ENCODE data around the gene GALNT11.

Gene GALNT11

DNA sequence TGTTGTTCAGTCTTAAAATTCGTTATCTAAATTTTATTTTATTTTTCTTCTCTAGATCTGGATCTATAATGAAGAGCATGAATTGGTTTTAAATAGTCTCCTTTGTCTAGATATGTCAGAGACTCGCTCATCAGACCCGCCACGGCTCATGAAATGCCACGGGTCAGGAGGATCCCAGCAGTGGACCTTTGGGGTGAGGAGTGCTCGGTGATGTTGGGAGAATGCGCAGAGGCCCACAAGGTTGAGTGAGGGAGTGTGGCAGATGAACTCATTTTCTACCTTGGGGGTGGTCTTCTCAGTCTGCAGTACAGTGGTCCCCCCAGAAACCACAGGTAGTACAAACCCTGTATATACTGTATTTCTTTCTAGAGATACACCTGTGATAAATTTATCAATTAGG lies 95.3 kb downstream of the GALNT11 start:
- Histone ChIP-seq H3K36me3 (ENCODE audit: insufficient read depth, low read length) (peaks cover 91% of the 10 kb centered on the region), H3K9ac (ENCODE audit: low read depth, low read length) (no peak overlapping the region), H3K27me3 (ENCODE audit: insufficient read depth, low read length) (no peaks in the 10 kb centered on the region), H3K4me3 (ENCODE audit: low read length) (no peak overlapping the region), H3K4me1 (ENCODE audit: insufficient read depth, low read length) (no peaks in the 10 kb centered on the region), H3K27ac (ENCODE audit: low read depth, low read length) (no peak overlapping the region), H3K9me3 (ENCODE audit: insufficient read depth, low read depth, low read length) (no peaks in the 10 kb centered on the region)
- 94% methylated on average over 6 of the region's 7 CpGs for WGBS

GRCh38 chr7:152121432-152121831 lies 96.0 kb downstream of the GALNT11 start:
- WGBS = 97% methylated on average over 8 of the region's 9 CpGs
- H3K4me1 ChIP-seq (ENCODE audit: insufficient read depth, low read length) = no peaks in the 10 kb centered on the region
- no peaks in the 10 kb centered on the region for H3K9me3 ChIP-seq (ENCODE audit: insufficient read depth, low read depth, low read length)
- no peak overlapping the region for H3K4me3 ChIP-seq (ENCODE audit: low read length)
- no peaks in the 10 kb centered on the region for H3K27me3 ChIP-seq (ENCODE audit: insufficient read depth, low read length)
- no peak overlapping the region for H3K27ac ChIP-seq (ENCODE audit: low read depth, low read length)
- H3K36me3 ChIP-seq (ENCODE audit: insufficient read depth, low read length) = peaks cover 92% of the 10 kb centered on the region
- no peak overlapping the region for H3K9ac ChIP-seq (ENCODE audit: low read depth, low read length)

- Histone ChIP-seq H3K36me3 (ENCODE audit: insufficient read depth, low read length) (peaks cover 92% of the 10 kb centered on the region), H3K27me3 (ENCODE audit: insufficient read depth, low read length) (no peaks in the 10 kb centered on the region), H3K9ac (ENCODE audit: low read depth, low read length) (no peak overlapping the region), H3K4me1 (ENCODE audit: insufficient read depth, low read length) (no peaks in the 10 kb centered on the region), H3K4me3 (ENCODE audit: low read length) (no peak overlapping the region), H3K27ac (ENCODE audit: low read depth, low read length) (no peak overlapping the region), H3K9me3 (ENCODE audit: insufficient read depth, low read depth, low read length) (no peaks in the 10 kb centered on the region; the same call in 1 of the 2 replicates)
- whole genome bisulfite sequencing = 100% methylated on average over 1 of the region's 1 CpG
Observed at GRCh38 chr7:152122540-152122939, 97.1 kb downstream of the GALNT11 start.

DNA sequence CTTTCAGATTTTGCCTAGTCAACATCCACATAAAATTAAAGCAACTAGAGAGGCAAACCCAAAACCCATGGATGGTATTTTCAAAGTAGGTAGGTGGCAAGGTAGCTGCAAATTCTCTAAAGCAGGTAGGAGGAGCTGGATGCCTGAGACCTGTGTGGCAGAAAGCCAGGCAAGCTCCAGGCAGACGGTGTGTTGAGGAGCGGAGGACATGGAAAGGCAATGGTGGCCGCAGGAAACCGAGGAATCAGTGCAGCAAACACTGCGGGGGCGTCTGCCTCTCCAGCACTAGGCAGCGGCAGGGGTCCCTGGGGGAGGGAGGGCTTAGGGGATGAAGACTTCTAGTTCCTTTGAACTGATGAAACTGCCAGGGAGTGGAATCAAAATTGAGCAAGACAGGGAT lies 101.3 kb downstream of the GALNT11 start:
- 89% methylated on average over 7 of the region's 7 CpGs for WGBS
- Histone ChIP-seq H3K27me3 (ENCODE audit: insufficient read depth, low read length) (no peaks in the 10 kb centered on the region), H3K4me1 (ENCODE audit: insufficient read depth, low read length) (no peaks in the 10 kb centered on the region), H3K27ac (ENCODE audit: low read depth, low read length) (no peak overlapping the region), H3K9me3 (ENCODE audit: insufficient read depth, low read depth, low read length) (no peaks in the 10 kb centered on the region; the same call in 1 of the 2 replicates), H3K4me3 (ENCODE audit: low read length) (no peak overlapping the region), H3K9ac (ENCODE audit: low read depth, low read length) (no peak overlapping the region), H3K36me3 (ENCODE audit: insufficient read depth, low read length) (peaks cover 68% of the 10 kb centered on the region)

GRCh38 chr7:152127229-152127628 lies 101.8 kb downstream of the GALNT11 start:
- no peak overlapping the region for H3K9ac ChIP-seq (ENCODE audit: low read depth, low read length)
- WGBS = 95% methylated on average over 19 of the region's 19 CpGs
- H3K27ac ChIP-seq (ENCODE audit: low read depth, low read length) = no peak overlapping the region
- H3K36me3 ChIP-seq (ENCODE audit: insufficient read depth, low read length) = peaks cover 64% of the 10 kb centered on the region
- H3K4me1 ChIP-seq (ENCODE audit: insufficient read depth, low read length) = no peaks in the 10 kb centered on the region
- H3K4me3 ChIP-seq (ENCODE audit: low read length) = no peak overlapping the region
- H3K9me3 ChIP-seq (ENCODE audit: insufficient read depth, low read depth, low read length) = no peaks in the 10 kb centered on the region; the same call in 1 of the 2 replicates
- H3K27me3 ChIP-seq (ENCODE audit: insufficient read depth, low read length) = no peaks in the 10 kb centered on the region

GRCh38 chr7:152128252-152128651 lies 102.8 kb downstream of the GALNT11 start:
- H3K27ac ChIP-seq (ENCODE audit: low read depth, low read length) = no peak overlapping the region
- no peaks in the 10 kb centered on the region for H3K4me1 ChIP-seq (ENCODE audit: insufficient read depth, low read length)
- H3K9me3 ChIP-seq (ENCODE audit: insufficient read depth, low read depth, low read length) = no peaks in the 10 kb centered on the region; the same call in 1 of the 2 replicates
- H3K9ac ChIP-seq (ENCODE audit: low read depth, low read length) = no peak overlapping the region
- 97% methylated on average over 20 of the region's 20 CpGs for WGBS
- peaks cover 57% of the 10 kb centered on the region for H3K36me3 ChIP-seq (ENCODE audit: insufficient read depth, low read length)
- no peak overlapping the region for H3K4me3 ChIP-seq (ENCODE audit: low read length)
- H3K27me3 ChIP-seq (ENCODE audit: insufficient read depth, low read length) = no peaks in the 10 kb centered on the region

- Histone ChIP-seq H3K27me3 (ENCODE audit: insufficient read depth, low read length) (no peaks in the 10 kb centered on the region), H3K4me3 (ENCODE audit: low read length) (no peak overlapping the region), H3K4me1 (ENCODE audit: insufficient read depth, low read length) (no peaks in the 10 kb centered on the region), H3K9ac (ENCODE audit: low read depth, low read length) (no peak overlapping the region), H3K9me3 (ENCODE audit: insufficient read depth, low read depth, low read length) (no peaks in the 10 kb centered on the region; the same call in 1 of the 2 replicates), H3K36me3 (ENCODE audit: insufficient read depth, low read length) (peaks cover 53% of the 10 kb centered on the region), H3K27ac (ENCODE audit: low read depth, low read length) (no peak overlapping the region)
- WGBS = 96% methylated on average over 60 of the region's 60 CpGs
Observed at GRCh38 chr7:152128741-152129461, 103.4 kb downstream of the GALNT11 start.

DNA sequence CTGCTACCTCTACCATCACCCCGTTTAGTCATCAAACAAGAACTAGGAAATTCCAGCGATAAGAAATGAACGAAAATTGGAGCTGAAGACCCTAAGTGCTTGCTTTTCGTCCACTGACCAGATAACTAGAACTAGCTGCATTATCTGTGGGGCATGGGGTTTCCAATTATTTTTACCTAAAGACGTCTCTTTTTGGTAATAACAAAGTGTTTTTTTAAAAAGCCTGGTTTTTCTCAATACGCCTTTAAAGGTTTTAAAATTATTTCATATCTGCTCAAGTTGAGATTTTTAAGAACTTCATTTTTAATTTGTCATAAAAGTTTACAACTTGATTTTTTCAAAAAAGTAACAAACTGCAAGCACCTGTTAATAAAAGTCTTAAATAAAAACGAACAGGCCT lies 104.2 kb downstream of the GALNT11 start:
- H3K9me3 ChIP-seq (ENCODE audit: insufficient read depth, low read depth, low read length) = no peaks in the 10 kb centered on the region; the same call in 1 of the 2 replicates
- no peaks in the 10 kb centered on the region for H3K27me3 ChIP-seq (ENCODE audit: insufficient read depth, low read length)
- peaks cover 48% of the 10 kb centered on the region for H3K36me3 ChIP-seq (ENCODE audit: insufficient read depth, low read length)
- no peak overlapping the region for H3K9ac ChIP-seq (ENCODE audit: low read depth, low read length)
- WGBS = 96% methylated on average over 6 of the region's 7 CpGs
- H3K4me1 ChIP-seq (ENCODE audit: insufficient read depth, low read length) = no peaks in the 10 kb centered on the region
- H3K27ac ChIP-seq (ENCODE audit: low read depth, low read length) = no peak overlapping the region
- no peak overlapping the region for H3K4me3 ChIP-seq (ENCODE audit: low read length)

- WGBS = 96% methylated on average over 36 of the region's 37 CpGs
- H3K9me3 ChIP-seq (ENCODE audit: insufficient read depth, low read depth, low read length) = no peaks in the 10 kb centered on the region; the same call in 1 of the 2 replicates
- no peaks in the 10 kb centered on the region for H3K27me3 ChIP-seq (ENCODE audit: insufficient read depth, low read length)
- H3K36me3 ChIP-seq (ENCODE audit: insufficient read depth, low read length) = peaks cover 38% of the 10 kb centered on the region
- no peak overlapping the region for H3K9ac ChIP-seq (ENCODE audit: low read depth, low read length)
- no peak overlapping the region for H3K27ac ChIP-seq (ENCODE audit: low read depth, low read length)
- H3K4me3 ChIP-seq (ENCODE audit: low read length) = no peak overlapping the region
- no peaks in the 10 kb centered on the region for H3K4me1 ChIP-seq (ENCODE audit: insufficient read depth, low read length)
Observed at GRCh38 chr7:152130658-152131590, 105.5 kb downstream of the GALNT11 start.

DNA sequence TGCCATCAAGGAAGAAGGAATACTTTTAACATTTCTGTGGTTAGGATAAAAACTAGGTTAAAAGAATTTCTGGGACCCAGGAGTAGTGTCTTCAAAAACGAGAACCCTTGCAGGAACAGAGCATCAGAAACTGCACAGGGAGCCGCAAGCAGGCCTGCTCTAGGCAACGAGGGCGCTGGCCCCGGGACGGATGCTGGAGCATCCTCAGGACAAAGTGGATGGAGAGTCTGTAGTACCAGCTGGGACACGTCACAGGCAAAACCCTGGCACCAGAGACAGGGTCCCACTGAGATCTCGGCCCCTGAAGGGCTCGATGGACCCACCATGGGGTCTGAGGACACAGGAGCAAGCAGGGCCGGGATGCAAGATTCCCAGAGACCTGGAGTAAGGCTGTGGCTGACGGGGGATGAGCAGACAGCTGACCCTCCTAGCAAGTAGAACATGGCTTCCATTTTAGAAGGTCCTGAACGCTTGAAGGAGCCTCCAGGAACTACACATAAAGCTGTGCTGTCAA lies 106.6 kb downstream of the GALNT11 start:
- H3K36me3 ChIP-seq (ENCODE audit: insufficient read depth, low read length) = peaks cover 28% of the 10 kb centered on the region
- 94% methylated on average over 12 of the region's 12 CpGs for WGBS

DNA sequence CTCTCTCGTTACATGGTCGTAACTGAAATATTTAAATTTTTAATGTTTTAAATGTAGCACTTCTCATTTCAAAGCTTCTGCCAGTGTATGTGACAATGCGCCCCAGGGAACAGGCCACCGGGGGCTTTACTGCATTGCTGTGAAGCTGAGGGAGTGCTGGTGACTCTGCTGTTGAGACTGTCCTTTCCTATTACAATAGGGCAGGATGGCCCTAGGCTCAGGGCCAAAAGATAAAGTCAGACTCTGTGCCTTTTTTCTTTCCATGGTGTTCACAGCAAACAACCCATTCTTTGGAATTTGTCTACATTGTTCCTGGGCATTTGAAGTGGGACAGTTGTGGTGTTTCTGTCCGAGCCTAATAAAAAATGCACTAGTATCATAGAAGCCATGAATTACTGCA lies 107.3 kb downstream of the GALNT11 start:
- peaks cover 4% of the 10 kb centered on the region; the same call in 1 of the 2 replicates for H3K4me1 ChIP-seq (ENCODE audit: insufficient read depth, low read length)
- 96% methylated on average over 3 of the region's 5 CpGs for WGBS
- H3K27ac ChIP-seq (ENCODE audit: low read depth, low read length) = no peak overlapping the region
- no peaks in the 10 kb centered on the region for H3K27me3 ChIP-seq (ENCODE audit: insufficient read depth, low read length)
- peaks cover 25% of the 10 kb centered on the region for H3K36me3 ChIP-seq (ENCODE audit: insufficient read depth, low read length)
- no peak overlapping the region for H3K9ac ChIP-seq (ENCODE audit: low read depth, low read length)
- H3K4me3 ChIP-seq (ENCODE audit: low read length) = no peak overlapping the region
- no peaks in the 10 kb centered on the region for H3K9me3 ChIP-seq (ENCODE audit: insufficient read depth, low read depth, low read length)

More for the DNA sequence above, 106.6 kb downstream of the GALNT11 start:
- H3K9me3 ChIP-seq (ENCODE audit: insufficient read depth, low read depth, low read length) = no peaks in the 10 kb centered on the region; the same call in 1 of the 2 replicates
- H3K27ac ChIP-seq (ENCODE audit: low read depth, low read length) = no peak overlapping the region
- no peak overlapping the region for H3K4me3 ChIP-seq (ENCODE audit: low read length)
- no peaks in the 10 kb centered on the region for H3K27me3 ChIP-seq (ENCODE audit: insufficient read depth, low read length)
- peaks cover 4% of the 10 kb centered on the region; the same call in 1 of the 2 replicates for H3K4me1 ChIP-seq (ENCODE audit: insufficient read depth, low read length)
- H3K9ac ChIP-seq (ENCODE audit: low read depth, low read length) = no peak overlapping the region
